ENCODE measurements around the gene ST8SIA1. TPM values are rescaled to one million over a fixed set of nuclear protein-coding genes. Genes with fewer than 3 reads are reported as not detected.

The ST8SIA1 gene
- total RNA-seq, 1 experiment from 2014 or later, result not detected

GRCh38 chr12:22256041-22256441 lies 78.5 kb downstream of the ST8SIA1 start:
- peak overlapping the region; percentile 86 for H2BK20ac ChIP-seq (ENCODE audit: low read depth, low read length, poor library complexity, severe bottlenecking)
- no peak overlapping the region for H2BK5ac ChIP-seq (ENCODE audit: insufficient read length, low read length)
- no peak overlapping the region for H3K27ac ChIP-seq (ENCODE audit: insufficient read length, low read depth, low read length)
- no peaks in the 10 kb centered on the region for H3K27me3 ChIP-seq (ENCODE audit: insufficient read depth, low read length)
- no peak overlapping the region for H2AFZ ChIP-seq (ENCODE audit: low read length)
- H3T11ph ChIP-seq (ENCODE audit: low read length), result no peak overlapping the region
- H3K79me2 ChIP-seq (ENCODE audit: insufficient read depth, low read length), result no peaks in the 10 kb centered on the region
- no CpG with 5 or more reads among the region's 7 CpGs for WGBS (ENCODE audit: extremely low coverage, insufficient read length, low lambda C conversion rate)
- no peak overlapping the region for H4K91ac ChIP-seq (ENCODE audit: insufficient read length, low read depth, low read length)
- Mint-ChIP-seq H3K27me3 (ENCODE audit: low read depth) (no peaks in the 10 kb centered on the region), H3K36me3 (ENCODE audit: insufficient read depth in 1 of 3, low read depth in 3 of 3) (no peaks in the 10 kb centered on the region), H3K4me3 (no peak overlapping the region), H3K9me3 (no peaks in the 10 kb centered on the region), H3K4me1 (no peaks in the 10 kb centered on the region), H3K27ac (no peak overlapping the region)
- no peak overlapping the region for H3K4me2 ChIP-seq (ENCODE audit: insufficient read depth, insufficient read length, low read length)
- no peaks in the 10 kb centered on the region for H4K20me1 ChIP-seq (ENCODE audit: control insufficient read depth, insufficient read depth, insufficient read length)
- no peak overlapping the region for H2BK12ac ChIP-seq (ENCODE audit: insufficient read length, low read depth, low read length)
- no peak overlapping the region for H2BK15ac ChIP-seq (ENCODE audit: low read depth, low read length)
- H3K79me1 ChIP-seq (ENCODE audit: insufficient read depth, low read depth, low read length, poor library complexity, severe bottlenecking), result no peaks in the 10 kb centered on the region
- no peak overlapping the region for H3K14ac ChIP-seq (ENCODE audit: insufficient read depth, low read length)
- TF ChIP-seq, protein P1, sequence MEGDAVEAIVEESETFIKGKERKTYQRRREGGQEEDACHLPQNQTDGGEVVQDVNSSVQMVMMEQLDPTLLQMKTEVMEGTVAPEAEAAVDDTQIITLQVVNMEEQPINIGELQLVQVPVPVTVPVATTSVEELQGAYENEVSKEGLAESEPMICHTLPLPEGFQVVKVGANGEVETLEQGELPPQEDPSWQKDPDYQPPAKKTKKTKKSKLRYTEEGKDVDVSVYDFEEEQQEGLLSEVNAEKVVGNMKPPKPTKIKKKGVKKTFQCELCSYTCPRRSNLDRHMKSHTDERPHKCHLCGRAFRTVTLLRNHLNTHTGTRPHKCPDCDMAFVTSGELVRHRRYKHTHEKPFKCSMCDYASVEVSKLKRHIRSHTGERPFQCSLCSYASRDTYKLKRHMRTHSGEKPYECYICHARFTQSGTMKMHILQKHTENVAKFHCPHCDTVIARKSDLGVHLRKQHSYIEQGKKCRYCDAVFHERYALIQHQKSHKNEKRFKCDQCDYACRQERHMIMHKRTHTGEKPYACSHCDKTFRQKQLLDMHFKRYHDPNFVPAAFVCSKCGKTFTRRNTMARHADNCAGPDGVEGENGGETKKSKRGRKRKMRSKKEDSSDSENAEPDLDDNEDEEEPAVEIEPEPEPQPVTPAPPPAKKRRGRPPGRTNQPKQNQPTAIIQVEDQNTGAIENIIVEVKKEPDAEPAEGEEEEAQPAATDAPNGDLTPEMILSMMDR (conservative IDR thresholded peaks at IDR 0.05), result no peak
- peaks cover 4% of the 10 kb centered on the region; the same call in 1 of the 2 replicates for H3K4me1 ChIP-seq (ENCODE audit: insufficient read depth, low read length)
- no peaks in the 10 kb centered on the region for H3K23me2 ChIP-seq (ENCODE audit: insufficient read length, low read depth, low read length, poor library complexity, severe bottlenecking)
- H2BK120ac ChIP-seq (ENCODE audit: low read depth, low read length, poor library complexity, severe bottlenecking), result no peak overlapping the region
- H3K23ac ChIP-seq (ENCODE audit: insufficient read length, low read depth, low read length), result no peak overlapping the region
- no peak overlapping the region for H3K56ac ChIP-seq (ENCODE audit: insufficient read length, low read depth, low read length)
- H4K8ac ChIP-seq (replicated peaks; ENCODE audit: insufficient read length, low read depth, low read length), result no peak overlapping the region
- H4K5ac ChIP-seq (ENCODE audit: insufficient read length, low read depth, low read length), result no peak overlapping the region
- no peak overlapping the region for H3K9ac ChIP-seq (ENCODE audit: extremely low read depth, insufficient read length, low read length)
- no peaks in the 10 kb centered on the region for H3K9me3 ChIP-seq (ENCODE audit: control insufficient read depth, low read depth, low read length)
- DNase-seq, result no peak
- H3K18ac ChIP-seq (ENCODE audit: insufficient read length, low read depth, low read length), result no peak overlapping the region
- no peak overlapping the region; the same call in 1 of the 2 replicates for H3K4ac ChIP-seq (ENCODE audit: low read depth, low read length)
- H2AK5ac ChIP-seq (ENCODE audit: insufficient read length, low read length), result no peak overlapping the region
